H9 (cell line): Measurements from ENCODE around the gene CHTOP. TPM values are rescaled to one million over a fixed set of nuclear protein-coding genes. Genes with fewer than 3 reads are reported as not detected.

Experiments used
- DNase-seq: peaks from one replicate; pipeline ENCODE4 v3.0.0-alpha.2; 2017
- H2AFZ ChIP-seq: one replicate; pipeline ENCODE4 v1.6.1; 2013; ENCODE audit warnings: mild to moderate bottlenecking, low read length, control low read depth, moderate library complexity
- H2AK5ac ChIP-seq: 2 replicates; pipeline ENCODE4 v1.6.1; 2013; ENCODE audit warnings: low read length, control low read depth, mixed read lengths; ENCODE audit not compliant: insufficient read length
- H2BK120ac ChIP-seq: one replicate; pipeline ENCODE4 v1.6.1; 2013; ENCODE audit warnings: low read depth, mild to moderate bottlenecking, low read length, control low read depth, inconsistent platforms; ENCODE audit not compliant: poor library complexity, severe bottlenecking
- H2BK12ac ChIP-seq: 2 replicates; pipeline ENCODE4 v1.6.1; 2013; ENCODE audit warnings: low read length, control low read depth, mixed read lengths, low read depth; ENCODE audit not compliant: insufficient read length
- H2BK15ac ChIP-seq: 2 replicates; pipeline ENCODE4 v1.6.1; 2013; ENCODE audit warnings: low read depth, low read length, control low read depth
- H2BK20ac ChIP-seq: one replicate; pipeline ENCODE4 v1.6.1; 2013; ENCODE audit warnings: low read depth, mild to moderate bottlenecking, low read length, control low read depth, inconsistent platforms; ENCODE audit not compliant: poor library complexity, severe bottlenecking
- H2BK5ac ChIP-seq: 2 replicates; pipeline ENCODE4 v1.6.1; 2013; ENCODE audit warnings: low read length, control low read depth, mixed read lengths; ENCODE audit not compliant: insufficient read length
- H3K14ac ChIP-seq: 2 replicates; pipeline ENCODE4 v1.6.1; 2013; ENCODE audit warnings: low read length, control low read depth; ENCODE audit not compliant: insufficient read depth
- H3K18ac ChIP-seq: 2 replicates; pipeline ENCODE4 v1.6.1; 2013; ENCODE audit warnings: low read depth, mild to moderate bottlenecking, mixed read lengths, low read length, control low read depth; ENCODE audit not compliant: insufficient read length
- H3K23ac ChIP-seq: 2 replicates; pipeline ENCODE4 v1.6.1; 2013; ENCODE audit warnings: low read length, control low read depth, mixed read lengths, low read depth; ENCODE audit not compliant: insufficient read length
- H3K23me2 ChIP-seq: 2 replicates; pipeline ENCODE4 v1.6.1; 2013; ENCODE audit warnings: low read depth, mild to moderate bottlenecking, mixed read lengths, low read length, control low read depth; ENCODE audit not compliant: insufficient read length, poor library complexity, severe bottlenecking
- H3K27ac ChIP-seq: 2 replicates; pipeline ENCODE4 v1.5.1; 2013; ENCODE audit warnings: low read length, control low read depth, mixed read lengths, low read depth; ENCODE audit not compliant: insufficient read length
- H3K27me3 ChIP-seq: 2 replicates; pipeline ENCODE4 v1.6.1; 2013; ENCODE audit warnings: low read length, control low read depth, inconsistent platforms; ENCODE audit not compliant: insufficient read depth
- H3K4ac ChIP-seq: 2 replicates; pipeline ENCODE4 v1.6.1; 2013; ENCODE audit warnings: low read depth, mild to moderate bottlenecking, control low read depth, inconsistent platforms, low read length, moderate library complexity
- H3K4me1 ChIP-seq: 2 replicates; pipeline ENCODE4 v1.6.1; 2013; ENCODE audit warnings: low read length, control low read depth, inconsistent platforms; ENCODE audit not compliant: insufficient read depth
- H3K4me2 ChIP-seq: 2 replicates; pipeline ENCODE4 v1.6.1; 2013; ENCODE audit warnings: low read length, control low read depth, mixed read lengths; ENCODE audit not compliant: insufficient read length, insufficient read depth
- H3K56ac ChIP-seq: 2 replicates; pipeline ENCODE4 v1.6.1; 2013; ENCODE audit warnings: low read depth, mild to moderate bottlenecking, mixed read lengths, low read length, control low read depth; ENCODE audit not compliant: insufficient read length
- H3K79me1 ChIP-seq: 2 replicates; pipeline ENCODE4 v1.6.1; 2013; ENCODE audit warnings: low read depth, mild to moderate bottlenecking, moderate library complexity, low read length, control low read depth, inconsistent platforms; ENCODE audit not compliant: insufficient read depth, poor library complexity, severe bottlenecking
- H3K79me2 ChIP-seq: 2 replicates; pipeline ENCODE4 v1.6.1; 2013; ENCODE audit warnings: low read length, control low read depth, inconsistent platforms; ENCODE audit not compliant: insufficient read depth
- H3K9ac ChIP-seq: 2 replicates; pipeline ENCODE4 v1.6.1; 2013; ENCODE audit warnings: low read length, control low read depth, mixed read lengths; ENCODE audit not compliant: insufficient read length; ENCODE audit errors: extremely low read depth
- H3K9me3 ChIP-seq: one replicate; pipeline ENCODE4 v1.6.1; 2013; ENCODE audit warnings: low read depth, low read length, inconsistent platforms; ENCODE audit not compliant: control insufficient read depth
- H3T11ph ChIP-seq: one replicate; pipeline ENCODE4 v1.6.1; 2013; ENCODE audit warnings: mild to moderate bottlenecking, low read length, control low read depth, inconsistent platforms
- H4K20me1 ChIP-seq: one replicate; pipeline ENCODE4 v1.6.1; 2013; ENCODE audit not compliant: control insufficient read depth, insufficient read length, insufficient read depth
- H4K5ac ChIP-seq: 2 replicates; pipeline ENCODE4 v1.6.1; 2013; ENCODE audit warnings: low read depth, mild to moderate bottlenecking, mixed read lengths, low read length, control low read depth; ENCODE audit not compliant: insufficient read length
- H4K8ac ChIP-seq: replicated peaks from 2 replicates; pipeline ENCODE4 v1.6.1; 2013; ENCODE audit warnings: low read length, control low read depth, mixed read lengths, low read depth; ENCODE audit not compliant: insufficient read length
- H4K91ac ChIP-seq: 2 replicates; pipeline ENCODE4 v1.6.1; 2013; ENCODE audit warnings: low read depth, mild to moderate bottlenecking, moderate library complexity, mixed read lengths, low read length, control low read depth; ENCODE audit not compliant: insufficient read length
- H3K27ac Mint-ChIP-seq, 3 experiments: 2 replicates in 2 of 3; 3 replicates in 1 of 3; pipeline ENCODE4 v1.8.0; 2020 to 2021; ENCODE audit warnings: mixed read lengths in 3 of 3, mild to moderate bottlenecking in 1 of 3, moderate library complexity in 1 of 3
- H3K27me3 Mint-ChIP-seq: 2 replicates; pipeline ENCODE4 v1.8.0; 2021; ENCODE audit warnings: low read depth, mild to moderate bottlenecking, moderate library complexity, mixed read lengths
- H3K36me3 Mint-ChIP-seq, 3 experiments: 2 replicates in 2 of 3; 3 replicates in 1 of 3; pipeline ENCODE4 v1.8.0; 2020 to 2021; ENCODE audit warnings: low read depth in 3 of 3, mixed read lengths in 3 of 3; ENCODE audit not compliant: insufficient read depth in 1 of 3
- H3K4me1 Mint-ChIP-seq, 2 experiments: 2 replicates each; pipeline ENCODE4 v1.8.0; 2020; ENCODE audit warnings: mixed read lengths in 2 of 2
- H3K4me3 Mint-ChIP-seq, 2 experiments: 2 replicates in 1 of 2; 3 replicates in 1 of 2; pipeline ENCODE4 v1.8.0; 2020 to 2021; ENCODE audit warnings: mild to moderate bottlenecking in 2 of 2, mixed read lengths in 2 of 2, moderate library complexity in 1 of 2
- H3K9me3 Mint-ChIP-seq, 2 experiments: 2 replicates in 1 of 2; 3 replicates in 1 of 2; pipeline ENCODE4 v1.8.0; 2020; ENCODE audit warnings: mild to moderate bottlenecking in 2 of 2, mixed read lengths in 2 of 2, moderate library complexity in 1 of 2
- WGBS: extraction: QIAGEN DNeasy Blood & Tissue Kit; methylation state at CpG from one replicate; pipeline ENCODE4 v1.1.7; 2013; ENCODE audit warnings: missing lambda C conversion rate, low lambda C conversion rate, mixed read lengths; ENCODE audit not compliant: insufficient read length; ENCODE audit errors: extremely low coverage; 5-methylcytosine and 5-hydroxymethylcytosine counted together
- total RNA-seq: library from RNA; stranded (reverse); gene quantifications from 2 replicates; pipeline ENCODE4 v1.2.1, GENCODE V29; 2021
- TF ChIP-seq, protein P1 (sequence below): fragments of 200-600 bp; sonication (generic); conservative IDR thresholded peaks from 3 replicates; pipeline ENCODE4 v1.8.0; 2021; ENCODE audit warnings: antibody characterized with exemption, mild to moderate bottlenecking

CHTOP gene
- total RNA-seq, 1 experiment from 2014 or later, result 126 TPM

DNA sequence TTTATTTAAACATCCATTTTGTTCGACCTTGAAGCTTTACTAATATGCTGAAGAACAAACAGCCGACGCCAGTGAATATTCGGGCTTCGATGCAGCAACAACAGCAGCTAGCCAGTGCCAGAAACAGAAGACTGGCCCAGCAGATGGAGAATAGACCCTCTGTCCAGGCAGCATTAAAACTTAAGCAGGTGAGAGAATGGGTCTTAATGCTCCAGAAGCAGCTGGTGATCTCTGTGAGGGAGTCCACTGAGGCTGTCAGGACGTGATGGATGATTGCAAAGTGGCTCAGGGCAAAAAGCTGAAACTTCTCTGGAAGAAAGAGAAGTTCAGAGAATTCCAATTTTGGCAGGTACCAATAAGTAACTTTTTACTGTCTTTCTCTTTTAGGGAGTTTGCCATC, 4.4 kb downstream of the CHTOP start:
- Mint-ChIP-seq H3K4me1 (peaks cover 9 to 13% of the 10 kb centered on the region in 2 experiments), H3K27me3 (no peaks in the 10 kb centered on the region), H3K9me3 (peaks cover 0 to 3% of the 10 kb centered on the region in 2 experiments; a peak in 1 of 5 replicates), H3K4me3 (no peak overlapping the region), H3K36me3 (peaks cover 53 to 85% (median 78%) of the 10 kb centered on the region in 3 experiments), H3K27ac (no peak overlapping the region)
- no peak overlapping the region for H2BK20ac ChIP-seq
- H2BK5ac ChIP-seq, result no peak overlapping the region
- no CpG with 5 or more reads among the region's 6 CpGs for WGBS
- H2AFZ ChIP-seq, result no peak overlapping the region
- no peak overlapping the region for H3K14ac ChIP-seq
- H3K27ac ChIP-seq, result no peak overlapping the region
- no peak overlapping the region for H3K4me2 ChIP-seq
- H2AK5ac ChIP-seq, result no peak overlapping the region
- H2BK15ac ChIP-seq, result no peak overlapping the region
- TF ChIP-seq, protein P1, sequence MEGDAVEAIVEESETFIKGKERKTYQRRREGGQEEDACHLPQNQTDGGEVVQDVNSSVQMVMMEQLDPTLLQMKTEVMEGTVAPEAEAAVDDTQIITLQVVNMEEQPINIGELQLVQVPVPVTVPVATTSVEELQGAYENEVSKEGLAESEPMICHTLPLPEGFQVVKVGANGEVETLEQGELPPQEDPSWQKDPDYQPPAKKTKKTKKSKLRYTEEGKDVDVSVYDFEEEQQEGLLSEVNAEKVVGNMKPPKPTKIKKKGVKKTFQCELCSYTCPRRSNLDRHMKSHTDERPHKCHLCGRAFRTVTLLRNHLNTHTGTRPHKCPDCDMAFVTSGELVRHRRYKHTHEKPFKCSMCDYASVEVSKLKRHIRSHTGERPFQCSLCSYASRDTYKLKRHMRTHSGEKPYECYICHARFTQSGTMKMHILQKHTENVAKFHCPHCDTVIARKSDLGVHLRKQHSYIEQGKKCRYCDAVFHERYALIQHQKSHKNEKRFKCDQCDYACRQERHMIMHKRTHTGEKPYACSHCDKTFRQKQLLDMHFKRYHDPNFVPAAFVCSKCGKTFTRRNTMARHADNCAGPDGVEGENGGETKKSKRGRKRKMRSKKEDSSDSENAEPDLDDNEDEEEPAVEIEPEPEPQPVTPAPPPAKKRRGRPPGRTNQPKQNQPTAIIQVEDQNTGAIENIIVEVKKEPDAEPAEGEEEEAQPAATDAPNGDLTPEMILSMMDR, result no peak
- H3K23me2 ChIP-seq, result peaks cover 11% of the 10 kb centered on the region
- H2BK120ac ChIP-seq, result no peak overlapping the region
- H3K9me3 ChIP-seq, result no peaks in the 10 kb centered on the region
- no peak overlapping the region for H4K8ac ChIP-seq
- no peak overlapping the region for H3K56ac ChIP-seq
- no peaks in the 10 kb centered on the region for H4K20me1 ChIP-seq
- no peak overlapping the region for H4K91ac ChIP-seq
- DNase-seq, result no peak
- peaks cover 4% of the 10 kb centered on the region for H3K79me1 ChIP-seq
- H3K18ac ChIP-seq, result no peak overlapping the region
- no peak overlapping the region for H2BK12ac ChIP-seq
- no peak overlapping the region for H3K9ac ChIP-seq
- H3K4me1 ChIP-seq, result no peaks in the 10 kb centered on the region
- H3K27me3 ChIP-seq, result no peaks in the 10 kb centered on the region
- H3K4ac ChIP-seq, result no peak overlapping the region
- H3T11ph ChIP-seq, result no peak overlapping the region
- peaks cover 4% of the 10 kb centered on the region; the same call in 1 of the 2 replicates for H3K79me2 ChIP-seq
- H3K23ac ChIP-seq, result no peak overlapping the region
- H4K5ac ChIP-seq, result no peak overlapping the region
